Neural cell (in vitro differentiated cells): Measurements from ENCODE around the gene FAM219A.

Experiments used
- EP300 ChIP-seq: fragments of 450-650 bp; conservative IDR thresholded peaks from 2 replicates; pipeline ENCODE4 v1.6.1; 2014; ENCODE audit warnings: antibody characterized with exemption, mild to moderate bottlenecking, moderate library complexity; ENCODE audit not compliant: poor library complexity, severe bottlenecking
- EZH2 ChIP-seq: fragments of 200-600, 300-800 bp; shearing (Covaris generic), sonication (generic); IDR thresholded peaks from 2 replicates; pipeline ENCODE4 v1.6.1; 2014; ENCODE audit warnings: antibody characterized with exemption, low read length, borderline replicate concordance, mild to moderate bottlenecking; ENCODE audit not compliant: insufficient read depth, poor library complexity, severe bottlenecking
- SMC3 ChIP-seq: fragments of 450-650 bp; conservative IDR thresholded peaks from 2 replicates; pipeline ENCODE4 v1.6.1; 2014; ENCODE audit warnings: antibody characterized with exemption, mild to moderate bottlenecking, moderate library complexity; ENCODE audit not compliant: poor library complexity
- TF ChIP-seq, protein P1 (sequence below): fragments of 450-650 bp; IDR thresholded peaks from 2 replicates; pipeline ENCODE4 v1.5.1; 2014; ENCODE audit warnings: antibody characterized with exemption, mild to moderate bottlenecking, moderate library complexity; ENCODE audit not compliant: poor library complexity, severe bottlenecking

DNA sequence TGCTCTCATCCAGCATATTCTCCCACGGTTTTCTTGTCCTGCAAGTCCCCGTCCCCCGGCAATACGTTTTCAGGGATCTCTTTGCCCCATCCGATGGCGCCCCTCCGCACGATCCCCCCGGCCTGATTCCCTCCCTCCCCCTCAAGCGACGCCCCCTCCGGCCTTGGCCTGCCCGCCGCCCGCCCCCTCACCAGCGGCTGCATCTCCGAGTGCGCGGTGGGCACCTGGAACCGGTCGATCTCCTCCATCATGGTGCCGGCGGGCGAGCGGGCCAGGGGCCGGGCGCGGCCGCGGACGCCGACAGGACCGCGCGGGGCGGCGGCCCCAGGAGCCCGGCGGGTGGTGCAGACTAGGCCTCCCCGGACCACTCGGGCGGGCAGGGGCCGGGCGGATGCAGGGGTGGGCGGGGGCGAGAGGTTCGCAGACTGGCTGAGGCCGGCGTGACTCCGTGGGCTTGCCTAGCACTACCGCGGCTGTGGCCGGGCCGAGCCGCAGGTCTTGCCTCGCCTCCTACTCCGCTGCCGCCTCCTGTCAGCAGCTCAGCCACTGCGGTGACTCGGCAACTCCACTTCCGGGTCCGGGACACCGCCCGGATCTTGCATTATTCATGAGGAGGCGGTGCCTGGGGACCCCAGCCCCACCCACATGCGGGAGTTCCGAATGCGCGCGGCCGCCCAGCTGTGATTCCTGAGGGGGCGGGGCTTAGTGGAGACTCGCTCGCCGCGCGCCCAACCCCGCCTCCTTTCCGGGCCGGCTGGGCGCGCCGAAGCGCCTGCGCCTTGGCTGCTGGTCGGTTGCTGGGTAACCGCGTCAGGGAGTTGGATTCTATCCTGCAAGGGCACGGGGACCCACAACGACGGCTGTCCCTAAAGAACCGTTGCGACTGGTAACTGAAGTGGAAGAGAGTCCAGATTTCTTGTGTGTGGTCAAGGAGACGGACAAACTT, at the start of gene FAM219A, which contains the start of gene DNAI1:
- TF ChIP-seq, protein P1, sequence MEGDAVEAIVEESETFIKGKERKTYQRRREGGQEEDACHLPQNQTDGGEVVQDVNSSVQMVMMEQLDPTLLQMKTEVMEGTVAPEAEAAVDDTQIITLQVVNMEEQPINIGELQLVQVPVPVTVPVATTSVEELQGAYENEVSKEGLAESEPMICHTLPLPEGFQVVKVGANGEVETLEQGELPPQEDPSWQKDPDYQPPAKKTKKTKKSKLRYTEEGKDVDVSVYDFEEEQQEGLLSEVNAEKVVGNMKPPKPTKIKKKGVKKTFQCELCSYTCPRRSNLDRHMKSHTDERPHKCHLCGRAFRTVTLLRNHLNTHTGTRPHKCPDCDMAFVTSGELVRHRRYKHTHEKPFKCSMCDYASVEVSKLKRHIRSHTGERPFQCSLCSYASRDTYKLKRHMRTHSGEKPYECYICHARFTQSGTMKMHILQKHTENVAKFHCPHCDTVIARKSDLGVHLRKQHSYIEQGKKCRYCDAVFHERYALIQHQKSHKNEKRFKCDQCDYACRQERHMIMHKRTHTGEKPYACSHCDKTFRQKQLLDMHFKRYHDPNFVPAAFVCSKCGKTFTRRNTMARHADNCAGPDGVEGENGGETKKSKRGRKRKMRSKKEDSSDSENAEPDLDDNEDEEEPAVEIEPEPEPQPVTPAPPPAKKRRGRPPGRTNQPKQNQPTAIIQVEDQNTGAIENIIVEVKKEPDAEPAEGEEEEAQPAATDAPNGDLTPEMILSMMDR: no peak
- no peak for TF ChIP-seq SMC3
- TF ChIP-seq EZH2: no peak
- TF ChIP-seq EP300: no peak
